ENCODE results near the gene PSMD6. TPM values are rescaled to one million over a fixed set of nuclear protein-coding genes. Genes with fewer than 3 reads are reported as not detected.

The PSMD6 gene
- total and polyA plus RNA-seq, 9 of the 15 experiments (the other 6 are each of a cell fraction or from before 2014, with no cell fraction given), result 78.2 to 133 (median 113) TPM

DNA sequence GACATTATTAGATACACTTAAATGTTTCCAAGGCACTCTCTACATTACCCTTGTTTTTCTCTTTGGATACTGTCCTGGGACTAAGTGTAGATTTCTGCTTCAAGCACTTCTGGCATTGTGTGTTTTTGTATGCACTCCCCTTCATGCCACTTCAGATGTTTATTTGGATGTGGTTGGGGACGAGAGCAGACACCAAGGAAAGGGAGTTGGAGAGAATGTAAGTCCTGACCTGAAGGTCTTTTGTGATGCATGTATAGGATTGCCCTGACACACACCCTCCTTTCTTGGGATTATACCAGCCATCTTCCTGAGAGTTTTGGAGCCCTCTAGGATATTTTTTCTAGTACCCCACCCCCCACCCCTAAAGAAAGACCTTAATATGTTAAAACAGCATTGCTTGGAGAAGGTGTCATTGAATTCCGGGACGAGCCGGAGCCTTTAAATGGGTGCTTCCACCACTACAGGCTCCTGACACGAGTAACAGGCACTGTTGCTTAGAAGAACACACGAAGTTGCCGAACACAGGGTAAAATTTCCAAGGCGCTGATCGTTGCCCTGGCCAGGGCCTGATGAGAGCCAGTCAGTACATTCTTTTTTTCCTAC is 22.7 kb downstream of the PSMD6 start:
- POLR2A ChIA-PET, result no interaction called here
- no peaks in the 10 kb centered on the region for H3K9me3 ChIP-seq (replicated peaks; ENCODE audit: control insufficient read depth, insufficient read depth, low read depth, low read length)
- TF ChIP-seq, protein P1, sequence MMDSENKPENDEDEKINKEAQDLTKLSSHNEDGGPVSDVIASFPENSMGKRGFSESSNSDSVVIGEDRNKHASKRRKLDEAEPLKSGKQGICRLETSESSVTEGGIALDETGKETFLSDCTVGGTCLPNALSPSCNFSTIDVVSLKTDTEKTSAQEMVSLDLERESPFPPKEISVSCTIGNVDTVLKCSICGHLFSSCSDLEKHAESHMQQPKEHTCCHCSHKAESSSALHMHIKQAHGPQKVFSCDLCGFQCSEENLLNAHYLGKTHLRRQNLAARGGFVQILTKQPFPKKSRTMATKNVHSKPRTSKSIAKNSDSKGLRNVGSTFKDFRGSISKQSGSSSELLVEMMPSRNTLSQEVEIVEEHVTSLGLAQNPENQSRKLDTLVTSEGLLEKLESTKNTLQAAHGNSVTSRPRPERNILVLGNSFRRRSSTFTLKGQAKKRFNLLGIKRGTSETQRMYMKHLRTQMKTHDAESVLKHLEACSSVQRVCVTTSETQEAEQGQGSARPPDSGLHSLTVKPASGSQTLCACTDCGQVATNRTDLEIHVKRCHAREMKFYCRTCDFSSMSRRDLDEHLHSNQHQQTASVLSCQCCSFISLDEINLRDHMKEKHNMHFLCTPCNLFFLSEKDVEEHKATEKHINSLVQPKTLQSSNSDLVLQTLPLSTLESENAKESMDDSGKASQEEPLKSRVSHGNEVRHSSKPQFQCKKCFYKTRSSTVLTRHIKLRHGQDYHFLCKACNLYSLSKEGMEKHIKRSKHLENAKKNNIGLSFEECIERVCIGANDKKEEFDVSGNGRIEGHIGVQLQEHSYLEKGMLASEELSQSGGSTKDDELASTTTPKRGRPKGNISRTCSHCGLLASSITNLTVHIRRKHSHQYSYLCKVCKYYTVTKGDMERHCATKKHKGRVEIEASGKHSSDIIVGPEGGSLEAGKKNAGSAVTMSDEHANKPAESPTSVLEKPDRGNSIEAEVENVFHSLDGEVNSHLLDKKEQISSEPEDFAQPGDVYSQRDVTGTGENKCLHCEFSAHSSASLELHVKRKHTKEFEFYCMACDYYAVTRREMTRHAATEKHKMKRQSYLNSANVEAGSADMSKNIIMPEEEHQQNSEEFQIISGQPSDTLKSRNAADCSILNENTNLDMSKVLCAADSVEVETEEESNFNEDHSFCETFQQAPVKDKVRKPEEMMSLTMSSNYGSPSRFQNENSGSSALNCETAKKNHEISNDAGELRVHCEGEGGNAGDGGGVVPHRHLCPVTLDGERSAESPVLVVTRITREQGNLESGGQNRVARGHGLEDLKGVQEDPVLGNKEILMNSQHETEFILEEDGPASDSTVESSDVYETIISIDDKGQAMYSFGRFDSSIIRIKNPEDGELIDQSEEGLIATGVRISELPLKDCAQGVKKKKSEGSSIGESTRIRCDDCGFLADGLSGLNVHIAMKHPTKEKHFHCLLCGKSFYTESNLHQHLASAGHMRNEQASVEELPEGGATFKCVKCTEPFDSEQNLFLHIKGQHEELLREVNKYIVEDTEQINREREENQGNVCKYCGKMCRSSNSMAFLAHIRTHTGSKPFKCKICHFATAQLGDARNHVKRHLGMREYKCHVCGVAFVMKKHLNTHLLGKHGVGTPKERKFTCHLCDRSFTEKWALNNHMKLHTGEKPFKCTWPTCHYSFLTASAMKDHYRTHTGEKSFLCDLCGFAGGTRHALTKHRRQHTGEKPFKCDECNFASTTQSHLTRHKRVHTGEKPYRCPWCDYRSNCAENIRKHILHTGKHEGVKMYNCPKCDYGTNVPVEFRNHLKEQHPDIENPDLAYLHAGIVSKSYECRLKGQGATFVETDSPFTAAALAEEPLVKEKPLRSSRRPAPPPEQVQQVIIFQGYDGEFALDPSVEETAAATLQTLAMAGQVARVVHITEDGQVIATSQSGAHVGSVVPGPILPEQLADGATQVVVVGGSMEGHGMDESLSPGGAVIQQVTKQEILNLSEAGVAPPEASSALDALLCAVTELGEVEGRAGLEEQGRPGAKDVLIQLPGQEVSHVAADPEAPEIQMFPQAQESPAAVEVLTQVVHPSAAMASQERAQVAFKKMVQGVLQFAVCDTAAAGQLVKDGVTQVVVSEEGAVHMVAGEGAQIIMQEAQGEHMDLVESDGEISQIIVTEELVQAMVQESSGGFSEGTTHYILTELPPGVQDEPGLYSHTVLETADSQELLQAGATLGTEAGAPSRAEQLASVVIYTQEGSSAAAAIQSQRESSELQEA (IDR thresholded peaks at IDR 0.05; ENCODE audit: low read depth), result no peak
- TF ChIP-seq, protein P2, sequence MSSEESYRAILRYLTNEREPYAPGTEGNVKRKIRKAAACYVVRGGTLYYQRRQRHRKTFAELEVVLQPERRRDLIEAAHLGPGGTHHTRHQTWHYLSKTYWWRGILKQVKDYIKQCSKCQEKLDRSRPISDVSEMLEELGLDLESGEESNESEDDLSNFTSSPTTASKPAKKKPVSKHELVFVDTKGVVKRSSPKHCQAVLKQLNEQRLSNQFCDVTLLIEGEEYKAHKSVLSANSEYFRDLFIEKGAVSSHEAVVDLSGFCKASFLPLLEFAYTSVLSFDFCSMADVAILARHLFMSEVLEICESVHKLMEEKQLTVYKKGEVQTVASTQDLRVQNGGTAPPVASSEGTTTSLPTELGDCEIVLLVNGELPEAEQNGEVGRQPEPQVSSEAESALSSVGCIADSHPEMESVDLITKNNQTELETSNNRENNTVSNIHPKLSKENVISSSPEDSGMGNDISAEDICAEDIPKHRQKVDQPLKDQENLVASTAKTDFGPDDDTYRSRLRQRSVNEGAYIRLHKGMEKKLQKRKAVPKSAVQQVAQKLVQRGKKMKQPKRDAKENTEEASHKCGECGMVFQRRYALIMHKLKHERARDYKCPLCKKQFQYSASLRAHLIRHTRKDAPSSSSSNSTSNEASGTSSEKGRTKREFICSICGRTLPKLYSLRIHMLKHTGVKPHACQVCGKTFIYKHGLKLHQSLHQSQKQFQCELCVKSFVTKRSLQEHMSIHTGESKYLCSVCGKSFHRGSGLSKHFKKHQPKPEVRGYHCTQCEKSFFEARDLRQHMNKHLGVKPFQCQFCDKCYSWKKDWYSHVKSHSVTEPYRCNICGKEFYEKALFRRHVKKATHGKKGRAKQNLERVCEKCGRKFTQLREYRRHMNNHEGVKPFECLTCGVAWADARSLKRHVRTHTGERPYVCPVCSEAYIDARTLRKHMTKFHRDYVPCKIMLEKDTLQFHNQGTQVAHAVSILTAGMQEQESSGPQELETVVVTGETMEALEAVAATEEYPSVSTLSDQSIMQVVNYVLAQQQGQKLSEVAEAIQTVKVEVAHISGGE (CRISPR knock-in tag; IDR thresholded peaks at IDR 0.05), result peak in 1 of 3 experiments; percentile 83; a peak in 2 of 6 replicates
- TF ChIP-seq, protein P3, sequence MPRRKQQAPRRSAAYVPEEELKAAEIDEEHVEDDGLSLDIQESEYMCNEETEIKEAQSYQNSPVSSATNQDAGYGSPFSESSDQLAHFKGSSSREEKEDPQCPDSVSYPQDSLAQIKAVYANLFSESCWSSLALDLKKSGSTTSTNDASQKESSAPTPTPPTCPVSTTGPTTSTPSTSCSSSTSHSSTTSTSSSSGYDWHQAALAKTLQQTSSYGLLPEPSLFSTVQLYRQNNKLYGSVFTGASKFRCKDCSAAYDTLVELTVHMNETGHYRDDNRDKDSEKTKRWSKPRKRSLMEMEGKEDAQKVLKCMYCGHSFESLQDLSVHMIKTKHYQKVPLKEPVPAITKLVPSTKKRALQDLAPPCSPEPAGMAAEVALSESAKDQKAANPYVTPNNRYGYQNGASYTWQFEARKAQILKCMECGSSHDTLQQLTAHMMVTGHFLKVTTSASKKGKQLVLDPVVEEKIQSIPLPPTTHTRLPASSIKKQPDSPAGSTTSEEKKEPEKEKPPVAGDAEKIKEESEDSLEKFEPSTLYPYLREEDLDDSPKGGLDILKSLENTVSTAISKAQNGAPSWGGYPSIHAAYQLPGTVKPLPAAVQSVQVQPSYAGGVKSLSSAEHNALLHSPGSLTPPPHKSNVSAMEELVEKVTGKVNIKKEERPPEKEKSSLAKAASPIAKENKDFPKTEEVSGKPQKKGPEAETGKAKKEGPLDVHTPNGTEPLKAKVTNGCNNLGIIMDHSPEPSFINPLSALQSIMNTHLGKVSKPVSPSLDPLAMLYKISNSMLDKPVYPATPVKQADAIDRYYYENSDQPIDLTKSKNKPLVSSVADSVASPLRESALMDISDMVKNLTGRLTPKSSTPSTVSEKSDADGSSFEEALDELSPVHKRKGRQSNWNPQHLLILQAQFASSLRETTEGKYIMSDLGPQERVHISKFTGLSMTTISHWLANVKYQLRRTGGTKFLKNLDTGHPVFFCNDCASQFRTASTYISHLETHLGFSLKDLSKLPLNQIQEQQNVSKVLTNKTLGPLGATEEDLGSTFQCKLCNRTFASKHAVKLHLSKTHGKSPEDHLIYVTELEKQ (CRISPR knock-in tag; IDR thresholded peaks at IDR 0.05), result no peak
- no peak for TF ChIP-seq HNRNPLL (IDR thresholded peaks at IDR 0.05; ENCODE audit: low read depth, low read length, poor library complexity, severe bottlenecking)
- no peak for TF ChIP-seq MTA3 (IDR thresholded peaks at IDR 0.05; ENCODE audit: borderline replicate concordance)

More for the DNA sequence above, 22.7 kb downstream of the PSMD6 start:
- no peak overlapping the region for H3K4me3 ChIP-seq
- ATAC-seq (no peak), DNase-seq (ENCODE audit: extremely low read depth in 1 of 4, low spot score in 3 of 4) (no peak), FAIRE-seq (no peak)
- H3K27ac ChIP-seq (ENCODE audit: extremely low read depth, low read depth, low read length), result no peak overlapping the region
- no peak overlapping the region for H2AFZ ChIP-seq (ENCODE audit: low read depth, low read length)
- no peaks in the 10 kb centered on the region for H3K9me1 ChIP-seq (ENCODE audit: control insufficient read depth, insufficient read depth, low read length)
- no peak overlapping the region for H3K4me2 ChIP-seq (ENCODE audit: insufficient read depth, low read length)
- H3K27me3 ChIP-seq (ENCODE audit: control insufficient read depth in 2 of 2, insufficient read depth in 2 of 2, low read length in 2 of 2), result no peaks in the 10 kb centered on the region
- H3K9ac ChIP-seq (ENCODE audit: insufficient read depth in 1 of 2, low read depth in 2 of 2, low read length in 2 of 2), result no peak overlapping the region
- WGBS (ENCODE audit: insufficient coverage, low coverage, missing lambda C conversion rate), result 92% methylated on average over 9 of the region's 9 CpGs
- intact Hi-C loops (cut with micrococcal nuclease), result no loop called here
- H4K20me1 ChIP-seq (replicated peaks; ENCODE audit: control insufficient read depth, insufficient read depth, low read length), result no peaks in the 10 kb centered on the region
- no peaks in the 10 kb centered on the region for H3K4me1 ChIP-seq (replicated peaks in 1 of 2; ENCODE audit: control insufficient read depth in 2 of 2, insufficient read depth in 2 of 2, low read length in 2 of 2)
- peaks cover 69% of the 10 kb centered on the region for H3K36me3 ChIP-seq (ENCODE audit: control insufficient read depth, insufficient read depth, low read length)
- in situ Hi-C loops (cut with MboI), result no loop called here
- no peaks in the 10 kb centered on the region for H3K79me2 ChIP-seq (ENCODE audit: control insufficient read depth, insufficient read depth, low read length)
- CTCF ChIA-PET (ENCODE audit: low intra/inter-chr PET ratio), result no interaction called here
- no TSS peak for BruUV-seq (replicated peaks)

Data from K562 (cell line).